ENCODE data around the gene OR5B12. TPM values are rescaled to one million over a fixed set of nuclear protein-coding genes. Genes with fewer than 3 reads are reported as not detected.

OR5B12 gene
- total RNA-seq, 4 donors from 2014 or later, result 0.21 TPM; not detected in 3

- no peak for TF ChIP-seq POLR2A (IDR thresholded peaks at IDR 0.05)
- no peak for TF ChIP-seq EP300 (IDR thresholded peaks at IDR 0.05)
- no peak for TF ChIP-seq CTCF (IDR thresholded peaks at IDR 0.05)
- WGBS, 2 donors, result 74% methylated on average over 2 of the region's 2 CpGs
These were observed 46.5 kb downstream of the OR5B12 start for GRCh38 chr11:58395581-58395980.

GRCh38 chr11:58394195-58394594, 47.8 kb downstream of the OR5B12 start:
- no peak overlapping the region for H3K4me3 ChIP-seq
- no peak overlapping the region for H3K27ac ChIP-seq
- no peaks in the 10 kb centered on the region for H3K36me3 ChIP-seq
- TF ChIP-seq EP300 (IDR thresholded peaks at IDR 0.05) (no peak), POLR2A (IDR thresholded peaks at IDR 0.05) (no peak), CTCF (IDR thresholded peaks at IDR 0.05) (no peak)
- DNase-seq (ENCODE audit: low spot score in 2 of 2), result no peak
- no peaks in the 10 kb centered on the region for H3K27me3 ChIP-seq
- peaks cover 0 to 4% (median 0%) of the 10 kb centered on the region in 4 donors for H3K4me1 ChIP-seq
- H3K9me3 ChIP-seq, result peaks cover 0 to 9% (median 0%) of the 10 kb centered on the region in 4 donors

More at GRCh38 chr11:58395581-58395980, 46.5 kb downstream of the OR5B12 start:
- no peaks in the 10 kb centered on the region for H3K27me3 ChIP-seq
- H3K27ac ChIP-seq, result no peak overlapping the region
- H3K4me3 ChIP-seq, result no peak overlapping the region
- peaks cover 0 to 4% (median 0%) of the 10 kb centered on the region in 4 donors for H3K4me1 ChIP-seq
- DNase-seq (ENCODE audit: low spot score in 2 of 2), result no peak
- H3K9me3 ChIP-seq, result peaks cover 0 to 9% (median 0%) of the 10 kb centered on the region in 4 donors
- no peaks in the 10 kb centered on the region for H3K36me3 ChIP-seq

- Histone ChIP-seq H3K27ac (no peak overlapping the region), H3K27me3 (no peaks in the 10 kb centered on the region), H3K36me3 (no peaks in the 10 kb centered on the region), H3K4me3 (no peak overlapping the region), H3K4me1 (peaks cover 0 to 4% (median 0%) of the 10 kb centered on the region in 4 donors), H3K9me3 (peaks cover 0 to 9% (median 0%) of the 10 kb centered on the region in 4 donors)
- DNase-seq (ENCODE audit: low spot score in 2 of 2), result no peak
- no peak for TF ChIP-seq CTCF (IDR thresholded peaks at IDR 0.05)
- no peak for TF ChIP-seq EP300 (IDR thresholded peaks at IDR 0.05)
- 31 to 34% methylated on average over 1 of the region's 1 CpG for WGBS, 2 donors
These were observed 49.3 kb downstream of the OR5B12 start for GRCh38 chr11:58392746-58393145.

- DNase-seq (ENCODE audit: low spot score in 2 of 2), result no peak
- no peaks in the 10 kb centered on the region for H3K36me3 ChIP-seq
- no peaks in the 10 kb centered on the region for H3K27me3 ChIP-seq
- WGBS, 2 donors, result 97 to 100% methylated on average over 1 of the region's 1 CpG
- peaks cover 0 to 4% (median 0%) of the 10 kb centered on the region in 4 donors for H3K4me1 ChIP-seq
- H3K27ac ChIP-seq, result no peak overlapping the region
- H3K9me3 ChIP-seq, result peaks cover 0 to 9% (median 0%) of the 10 kb centered on the region in 4 donors
- TF ChIP-seq EP300 (IDR thresholded peaks at IDR 0.05) (no peak), POLR2A (IDR thresholded peaks at IDR 0.05) (no peak), CTCF (IDR thresholded peaks at IDR 0.05) (no peak)
- no peak overlapping the region for H3K4me3 ChIP-seq
These were observed 50.2 kb downstream of the OR5B12 start for GRCh38 chr11:58391879-58392278.

- no peak overlapping the region for H3K4me3 ChIP-seq
- H3K9me3 ChIP-seq, result peaks cover 0 to 8% (median 0%) of the 10 kb centered on the region in 4 donors
These were observed 51.4 kb downstream of the OR5B12 start for GRCh38 chr11:58390551-58391063.

More at GRCh38 chr11:58390551-58391063, 51.4 kb downstream of the OR5B12 start:
- DNase-seq (ENCODE audit: low spot score in 2 of 2), result no peak
- Histone ChIP-seq H3K27ac (no peak overlapping the region), H3K27me3 (no peaks in the 10 kb centered on the region), H3K4me1 (peaks cover 0 to 4% (median 0%) of the 10 kb centered on the region in 4 donors), H3K36me3 (no peaks in the 10 kb centered on the region)
- 88 to 100% methylated on average over 5 to 10 of the region's 18 CpGs for WGBS, 2 donors
- no peak for TF ChIP-seq POLR2A (IDR thresholded peaks at IDR 0.05)
- no peak for TF ChIP-seq EP300 (IDR thresholded peaks at IDR 0.05)
- no peak for TF ChIP-seq CTCF (IDR thresholded peaks at IDR 0.05)

Other genes with a start within 250 kb of the OR5B12 start
- gene OR1S2, start 238.1 kb downstream of the OR5B12 start, total RNA-seq, result not detected
- not detected for gene OR1S1, start 229.5 kb downstream of the OR5B12 start, total RNA-seq
- not detected for gene OR10Q1, start 213.3 kb downstream of the OR5B12 start, total RNA-seq
- not detected for gene OR10W1, start 174.0 kb downstream of the OR5B12 start, total RNA-seq
- gene OR5B17, start 83.2 kb downstream of the OR5B12 start, total RNA-seq, result not detected
- not detected for gene OR5B3, start 35.4 kb downstream of the OR5B12 start, total RNA-seq
- gene OR5B2, start 14.1 kb downstream of the OR5B12 start, total RNA-seq, result under 1 TPM in 1 of 4 donors, not detected in 3; 0.42 TPM
- not detected for gene OR5B21, start 65.9 kb upstream of the OR5B12 start, total RNA-seq
- 10 to 100 TPM; 10.3 to 13.2 (median 11.9) TPM for gene LPXN, start 133.6 kb upstream of the OR5B12 start, total RNA-seq
- gene ZFP91, start 136.8 kb upstream of the OR5B12 start, total RNA-seq, result 10 to 100 TPM; 45.0 to 47.7 (median 47.2) TPM
- gene CNTF, start 180.4 kb upstream of the OR5B12 start, total RNA-seq, result 100 to 1,000 TPM in 3 of 4 donors, 10 to 100 TPM in 1; 53.7 to 342 (median 305) TPM